ENCODE data around the gene DUSP19.

Gene DUSP19

DNA sequence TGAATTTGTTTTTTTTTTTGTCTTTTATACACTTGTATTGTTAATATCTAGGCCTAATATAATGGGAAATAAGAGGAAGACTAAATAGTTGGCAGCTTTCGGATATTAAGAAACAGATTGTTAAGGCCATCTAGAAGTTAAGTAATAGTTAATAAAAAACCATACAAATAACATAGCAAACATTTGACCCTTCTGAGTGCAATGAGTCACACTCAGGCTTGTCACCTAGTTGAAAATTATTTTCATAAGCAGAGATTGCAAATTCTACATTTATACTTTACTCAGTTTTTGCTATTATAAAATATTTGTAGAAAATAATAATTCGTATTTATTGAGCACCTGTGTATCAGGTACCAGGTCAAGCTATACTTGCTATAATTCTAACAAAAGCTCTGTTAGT is 48.1 kb downstream of the DUSP19 start:
- DNase-seq: no peak

DNA sequence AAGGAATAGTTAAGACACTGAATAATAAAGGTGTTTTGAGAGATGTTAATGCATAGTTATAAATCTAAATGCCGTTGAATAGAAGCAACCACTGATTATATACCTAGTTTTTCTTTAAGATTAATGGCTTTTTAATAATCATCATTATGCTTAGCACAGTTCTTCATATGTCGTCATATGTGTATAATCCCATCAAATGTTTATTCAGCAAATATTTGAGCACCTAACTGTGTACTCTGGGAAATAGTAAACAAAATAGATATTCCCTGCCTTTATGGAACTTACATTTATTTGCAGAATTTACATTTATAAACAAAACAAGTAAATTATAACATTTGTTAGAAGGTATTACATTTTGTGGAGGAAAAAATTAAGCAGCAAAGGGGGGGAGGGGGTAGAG is 55.5 kb downstream of the DUSP19 start:
- no peak for DNase-seq

DNA sequence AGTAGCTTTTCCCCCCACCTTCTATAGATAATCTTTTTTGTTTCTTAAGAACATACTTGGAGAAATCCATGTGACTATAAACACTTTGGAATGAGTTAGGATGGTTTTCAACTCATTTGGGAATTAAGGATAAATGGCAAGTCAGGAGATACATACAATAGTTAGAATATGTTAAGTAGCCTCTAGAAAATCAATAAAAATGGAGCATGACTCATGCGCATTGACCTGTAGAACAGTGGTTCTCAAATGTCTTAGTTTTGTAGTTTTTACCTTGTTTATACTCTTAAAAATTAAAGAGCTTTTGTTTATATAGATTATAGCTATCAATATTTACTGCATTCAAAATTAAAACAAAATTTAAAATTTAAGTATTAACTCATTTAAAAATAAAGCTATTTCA is 70.4 kb downstream of the DUSP19 start:
- no peak for DNase-seq

DNA sequence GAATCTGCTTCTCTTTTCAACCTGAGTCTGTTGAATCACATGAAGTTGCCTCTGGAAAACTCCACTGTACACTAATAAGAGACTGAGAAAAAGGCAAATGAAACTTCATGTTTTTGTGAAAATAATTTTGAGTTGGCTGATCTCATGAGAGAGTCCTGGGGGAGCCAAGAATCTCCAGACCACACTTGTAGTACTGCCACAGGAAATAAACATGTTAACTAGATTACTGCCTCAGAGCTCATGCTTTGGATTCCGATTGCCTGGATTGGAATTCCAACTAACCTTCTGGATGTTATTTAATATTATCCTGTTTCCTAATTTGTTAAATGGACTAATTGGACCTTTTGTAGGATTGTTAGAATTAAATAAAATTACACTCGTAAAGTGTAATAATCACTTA is 70.9 kb downstream of the DUSP19 start:
- no peak for DNase-seq
